Tibial artery (tissue), 4 donors: ENCODE measurements around the gene CAMK2N1.

ENCODE experiments used
- DNase-seq, 2 donors: peaks; one replicate each; pipeline ENCODE4 v3.0.0-alpha.2; 2019
- H3K27ac ChIP-seq, 2 donors: fragments of 200-600 bp; sonication (generic) in 1 of 2; 1 replicate in 1 of 2; 2 replicates in 1 of 2; pipeline ENCODE4 v1.5.1; 2018 to 2019; ENCODE audit warnings: mild to moderate bottlenecking in 1 of 2
- H3K27me3 ChIP-seq, 2 donors: fragments of 200-600 bp; sonication (generic) in 1 of 2; one replicate each; pipeline versions ENCODE4 v1.5.1 to v1.6.0; 2016 to 2019
- H3K36me3 ChIP-seq, 3 donors: fragments of 200-600 bp; sonication (generic) in 2 of 3; one replicate each; pipeline ENCODE4 v1.5.1; 2016 to 2019; ENCODE audit warnings: mild to moderate bottlenecking in 2 of 3
- H3K4me1 ChIP-seq, 4 donors: fragments of 200-600 bp; sonication (generic) in 2 of 4; 1 replicate in 3 of 4; 2 replicates in 1 of 4; pipeline ENCODE4 v1.5.1; 2016 to 2019
- H3K4me3 ChIP-seq, 2 donors: fragments of 200-600 bp; sonication (generic) in 1 of 2; 1 replicate in 1 of 2; 2 replicates in 1 of 2; pipeline ENCODE4 v1.5.1; 2018 to 2019; ENCODE audit warnings: mild to moderate bottlenecking in 2 of 2
- H3K9me3 ChIP-seq, 3 donors: fragments of 200-600 bp; sonication (generic) in 1 of 3; one replicate each; pipeline ENCODE4 v1.5.1; 2016 to 2019
- intact Hi-C: fragments of 100-400 bp; cut with DNase I; formaldehyde crosslinking; loops from one replicate; pipeline ENCODE4 v1.15.0; 2023; ENCODE audit warnings: low total_unique reads
- TF ChIP-seq, protein P1 (sequence below), 2 experiments: fragments of 200-600 bp in 1 of 2; fragments of 450-650 bp in 1 of 2; IDR thresholded peaks; one replicate each; pipeline ENCODE4 v1.5.1; 2017 to 2019; ENCODE audit warnings: antibody characterized with exemption in 2 of 2, mild to moderate bottlenecking in 1 of 2, moderate library complexity in 1 of 2

Gene CAMK2N1

GRCh38 chr1:20480243-20480944, 5.6 kb downstream of the CAMK2N1 start:
- H3K9me3 ChIP-seq, result no peaks in the 10 kb centered on the region
- TF ChIP-seq, protein P1, sequence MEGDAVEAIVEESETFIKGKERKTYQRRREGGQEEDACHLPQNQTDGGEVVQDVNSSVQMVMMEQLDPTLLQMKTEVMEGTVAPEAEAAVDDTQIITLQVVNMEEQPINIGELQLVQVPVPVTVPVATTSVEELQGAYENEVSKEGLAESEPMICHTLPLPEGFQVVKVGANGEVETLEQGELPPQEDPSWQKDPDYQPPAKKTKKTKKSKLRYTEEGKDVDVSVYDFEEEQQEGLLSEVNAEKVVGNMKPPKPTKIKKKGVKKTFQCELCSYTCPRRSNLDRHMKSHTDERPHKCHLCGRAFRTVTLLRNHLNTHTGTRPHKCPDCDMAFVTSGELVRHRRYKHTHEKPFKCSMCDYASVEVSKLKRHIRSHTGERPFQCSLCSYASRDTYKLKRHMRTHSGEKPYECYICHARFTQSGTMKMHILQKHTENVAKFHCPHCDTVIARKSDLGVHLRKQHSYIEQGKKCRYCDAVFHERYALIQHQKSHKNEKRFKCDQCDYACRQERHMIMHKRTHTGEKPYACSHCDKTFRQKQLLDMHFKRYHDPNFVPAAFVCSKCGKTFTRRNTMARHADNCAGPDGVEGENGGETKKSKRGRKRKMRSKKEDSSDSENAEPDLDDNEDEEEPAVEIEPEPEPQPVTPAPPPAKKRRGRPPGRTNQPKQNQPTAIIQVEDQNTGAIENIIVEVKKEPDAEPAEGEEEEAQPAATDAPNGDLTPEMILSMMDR (IDR thresholded peaks at IDR 0.05), result no peak
- peaks cover 0 to 44% (median 23%) of the 10 kb centered on the region in 4 donors for H3K4me1 ChIP-seq
- no peaks in the 10 kb centered on the region for H3K36me3 ChIP-seq
- no peak overlapping the region for H3K4me3 ChIP-seq
- H3K27ac ChIP-seq, result no peak overlapping the region
- intact Hi-C loops, result no loop called here
- H3K27me3 ChIP-seq, result peaks cover 0 to 81% of the 10 kb centered on the region in 2 donors
- no peak for DNase-seq

DNA sequence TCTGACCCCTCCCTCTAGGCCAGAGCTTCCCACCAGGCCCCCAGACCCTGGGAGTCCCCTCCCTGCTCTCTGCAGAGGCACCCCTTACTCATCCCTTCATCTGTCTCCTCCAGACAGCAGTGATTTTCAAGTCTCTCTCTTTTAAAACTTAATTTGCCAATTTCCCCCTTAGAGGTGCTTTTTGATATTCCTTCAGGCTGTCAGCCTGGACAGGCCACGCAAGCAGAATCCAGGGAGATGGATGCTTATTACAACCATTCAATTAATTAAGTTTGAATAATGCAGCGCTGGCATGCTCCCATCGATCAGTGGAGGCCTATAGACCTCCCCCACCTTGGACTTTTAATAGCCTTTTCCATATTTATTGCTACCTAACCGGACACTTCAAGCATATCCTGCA, 6.2 kb downstream of the CAMK2N1 start:
- Histone ChIP-seq H3K9me3 (no peaks in the 10 kb centered on the region), H3K27me3 (peaks cover 0 to 82% of the 10 kb centered on the region in 2 donors), H3K4me3 (no peak overlapping the region), H3K4me1 (peaks cover 0 to 40% (median 19%) of the 10 kb centered on the region in 4 donors), H3K36me3 (no peaks in the 10 kb centered on the region), H3K27ac (no peak overlapping the region)
- TF ChIP-seq, protein P1 (IDR thresholded peaks at IDR 0.05), result no peak
- intact Hi-C loops, result no loop called here
- DNase-seq, result no peak

DNA sequence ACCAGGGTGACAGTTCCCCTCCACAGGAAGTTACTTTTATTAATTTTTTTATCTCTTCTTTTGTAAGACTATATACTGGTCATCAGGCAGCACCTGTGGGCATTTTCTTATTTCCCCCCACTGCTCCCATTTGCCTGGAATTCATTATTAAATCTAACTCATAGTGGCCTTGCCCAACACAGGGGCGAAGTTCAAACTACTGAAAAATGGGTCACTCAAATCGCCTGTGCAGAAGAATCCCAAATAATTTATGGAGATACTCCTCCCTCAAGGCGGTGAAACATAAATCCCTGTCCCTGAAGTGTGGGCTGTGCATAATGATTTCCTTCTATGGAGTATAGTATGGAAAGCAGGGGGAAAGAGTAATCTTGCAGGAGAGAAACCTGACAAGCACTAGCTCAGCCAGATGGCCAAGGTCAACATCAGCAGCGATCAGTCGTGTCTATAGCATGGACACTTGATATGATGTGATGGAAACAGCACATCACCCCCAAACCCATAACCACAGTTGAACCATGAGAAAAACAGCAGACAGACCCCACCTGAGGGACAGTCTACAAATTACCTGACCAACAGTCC, 7.9 kb downstream of the CAMK2N1 start:
- intact Hi-C loops, result no loop called here
- Histone ChIP-seq H3K27ac (no peak overlapping the region), H3K36me3 (no peaks in the 10 kb centered on the region), H3K9me3 (no peaks in the 10 kb centered on the region), H3K27me3 (peaks cover 0 to 80% of the 10 kb centered on the region in 2 donors), H3K4me3 (no peak overlapping the region), H3K4me1 (peaks cover 0 to 26% (median 5%) of the 10 kb centered on the region in 4 donors)
- DNase-seq, result no peak
- TF ChIP-seq, protein P1 (IDR thresholded peaks at IDR 0.05), result no peak

DNA sequence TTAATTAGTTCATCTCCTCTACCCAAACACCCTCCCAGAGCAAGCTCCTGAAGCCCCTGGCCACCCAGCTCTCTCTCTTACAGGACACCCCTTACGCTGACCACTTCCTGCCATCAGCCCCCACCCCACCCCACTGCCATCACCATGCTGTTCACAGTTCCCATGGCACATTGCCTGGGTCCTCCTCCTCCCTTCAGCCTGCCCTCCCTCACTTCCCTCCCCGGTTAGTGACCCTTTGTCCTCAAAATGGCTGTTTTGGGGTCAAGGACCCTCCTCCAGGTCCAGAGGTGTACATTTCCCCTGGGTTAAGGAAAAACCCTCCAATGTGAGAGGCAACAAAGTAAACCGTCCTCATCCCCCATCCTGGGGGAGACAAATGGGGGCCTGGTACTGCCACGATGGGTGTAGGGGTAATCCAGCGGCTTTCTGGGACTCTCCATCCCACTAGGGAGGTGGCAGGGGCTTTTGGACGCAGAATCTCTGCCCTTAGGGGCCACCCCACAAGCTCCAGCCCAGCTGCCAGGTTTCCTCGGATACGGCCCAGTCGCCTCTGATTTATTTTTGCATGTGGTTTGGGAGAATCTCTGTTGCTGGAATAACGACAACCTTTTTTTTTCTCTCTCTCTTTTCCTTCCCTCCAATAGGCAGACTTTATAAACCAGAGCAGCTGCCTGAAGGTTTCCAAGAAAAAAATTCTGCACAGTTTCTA, 8.5 kb downstream of the CAMK2N1 start:
- Histone ChIP-seq H3K4me3 (no peak overlapping the region), H3K36me3 (no peaks in the 10 kb centered on the region), H3K27ac (no peak overlapping the region), H3K27me3 (peaks cover 0 to 84% of the 10 kb centered on the region in 2 donors), H3K9me3 (no peaks in the 10 kb centered on the region), H3K4me1 (peaks cover 0 to 26% (median 5%) of the 10 kb centered on the region in 4 donors)
- intact Hi-C loops, result no loop called here
- TF ChIP-seq, protein P1 (IDR thresholded peaks at IDR 0.05), result no peak
- DNase-seq, result no peak

- no peaks in the 10 kb centered on the region for H3K9me3 ChIP-seq
- intact Hi-C loops, result no loop called here
- no peak for DNase-seq
- H3K36me3 ChIP-seq, result no peaks in the 10 kb centered on the region
- peaks cover 0 to 26% (median 5%) of the 10 kb centered on the region in 4 donors for H3K4me1 ChIP-seq
- no peak overlapping the region for H3K4me3 ChIP-seq
- H3K27me3 ChIP-seq, result peaks cover 0 to 87% of the 10 kb centered on the region in 2 donors
- H3K27ac ChIP-seq, result no peak overlapping the region
- TF ChIP-seq, protein P1 (IDR thresholded peaks at IDR 0.05), result no peak
These were observed 9.6 kb downstream of the CAMK2N1 start for GRCh38 chr1:20476265-20477038.
